Liver (tissue), 9 donors: ENCODE measurements around the gene CMPK1. TPM values are rescaled to one million over a fixed set of nuclear protein-coding genes. Genes with fewer than 3 reads are reported as not detected.

Experiments used
- DNase-seq: peaks from one replicate; pipeline ENCODE4 v3.0.0-alpha.2; 2017; ENCODE audit warnings: low spot score
- H3K27ac ChIP-seq, 2 donors: one replicate each; pipeline ENCODE4 v1.7.0; 2013; ENCODE audit warnings: inconsistent platforms in 2 of 2, low read length in 2 of 2, control low read depth in 1 of 2, low read depth in 1 of 2, mild to moderate bottlenecking in 1 of 2
- H3K27me3 ChIP-seq, 4 donors: one replicate each; pipeline versions ENCODE4 v1.6.1 to v1.7.0; 2013; ENCODE audit warnings: low read length in 3 of 4, inconsistent platforms in 1 of 4, mild to moderate bottlenecking in 1 of 4, moderate library complexity in 1 of 4; ENCODE audit not compliant: control insufficient read depth in 4 of 4, insufficient read depth in 4 of 4
- H3K36me3 ChIP-seq, 4 donors: one replicate each; pipeline versions ENCODE4 v1.6.1 to v1.7.0; 2013; ENCODE audit warnings: low read length in 3 of 4, mild to moderate bottlenecking in 3 of 4, low read depth in 1 of 4, moderate library complexity in 1 of 4; ENCODE audit not compliant: control insufficient read depth in 4 of 4, insufficient read depth in 3 of 4
- H3K4me1 ChIP-seq, 4 donors: one replicate each; pipeline versions ENCODE4 v1.6.1 to v1.7.0; 2013; ENCODE audit warnings: low read length in 3 of 4, mild to moderate bottlenecking in 3 of 4, moderate library complexity in 1 of 4; ENCODE audit not compliant: control insufficient read depth in 4 of 4, insufficient read depth in 4 of 4
- H3K4me3 ChIP-seq, 3 donors: one replicate each; pipeline versions ENCODE4 v1.6.1 to v1.7.0; 2013; ENCODE audit warnings: low read length in 3 of 3, control low read depth in 1 of 3, low read depth in 1 of 3, mild to moderate bottlenecking in 1 of 3
- H3K9ac ChIP-seq, 2 donors: one replicate each; pipeline ENCODE4 v1.7.0; 2013; ENCODE audit warnings: low read length in 2 of 2, mild to moderate bottlenecking in 2 of 2, moderate library complexity in 2 of 2, control low read depth in 1 of 2, low read depth in 1 of 2
- H3K9me3 ChIP-seq, 4 donors: one replicate each; pipeline versions ENCODE4 v1.6.1 to v1.7.0; 2013; ENCODE audit warnings: low read length in 3 of 4; ENCODE audit not compliant: control insufficient read depth in 4 of 4
- ATF3 ChIP-seq: IDR thresholded peaks from 2 replicates; pipeline ENCODE4 v1.6.1; 2016; ENCODE audit warnings: antibody characterized with exemption
- CTCF ChIP-seq: fragments of 150-350 bp; IDR thresholded peaks from 2 replicates; pipeline ENCODE4 v1.5.1; 2017; ENCODE audit warnings: improper control_type of control experiment, low read depth, low read length; ENCODE audit not compliant: missing input control
- EGR1 ChIP-seq, 2 donors: IDR thresholded peaks; 2 replicates each; pipeline ENCODE4 v1.6.1; 2016 to 2018; ENCODE audit warnings: antibody characterized with exemption in 2 of 2, low read depth in 2 of 2
- FOXA1 ChIP-seq: IDR thresholded peaks from 2 replicates; pipeline ENCODE4 v1.6.1; 2016; ENCODE audit warnings: antibody characterized with exemption
- FOXA2 ChIP-seq: IDR thresholded peaks from 2 replicates; pipeline ENCODE4 v1.6.1; 2016; ENCODE audit warnings: antibody characterized with exemption
- GABPA ChIP-seq, 2 donors: IDR thresholded peaks in 1 of 2; conservative IDR thresholded peaks in 1 of 2; 2 replicates each; pipeline ENCODE4 v1.6.1; 2016; ENCODE audit warnings: antibody characterized with exemption in 2 of 2, mild to moderate bottlenecking in 1 of 2, moderate library complexity in 1 of 2
- HNF4A ChIP-seq, 2 donors: conservative IDR thresholded peaks; 2 replicates each; pipeline ENCODE4 v1.6.1; 2016; ENCODE audit warnings: antibody characterized with exemption in 2 of 2, mild to moderate bottlenecking in 2 of 2
- HNF4G ChIP-seq: IDR thresholded peaks from 2 replicates; pipeline ENCODE4 v1.6.1; 2016; ENCODE audit warnings: antibody characterized with exemption
- JUND ChIP-seq, 2 donors: IDR thresholded peaks; 2 replicates each; pipeline ENCODE4 v1.6.1; 2016; ENCODE audit warnings: antibody characterized with exemption in 2 of 2
- MAX ChIP-seq: IDR thresholded peaks from 2 replicates; pipeline ENCODE4 v1.6.1; 2016; ENCODE audit warnings: antibody characterized with exemption
- NR2F2 ChIP-seq: IDR thresholded peaks from 2 replicates; pipeline ENCODE4 v1.6.1; 2016; ENCODE audit warnings: antibody characterized with exemption
- RAD21 ChIP-seq, 2 donors: IDR thresholded peaks; 2 replicates each; pipeline ENCODE4 v1.6.1; 2016; ENCODE audit warnings: antibody characterized with exemption in 2 of 2, mild to moderate bottlenecking in 2 of 2
- REST ChIP-seq: IDR thresholded peaks from 2 replicates; pipeline ENCODE4 v1.6.1; 2016; ENCODE audit warnings: antibody characterized with exemption, mild to moderate bottlenecking
- RXRA ChIP-seq, 2 donors: IDR thresholded peaks; 2 replicates each; pipeline ENCODE4 v1.6.1; 2017 to 2018; ENCODE audit warnings: antibody characterized with exemption in 2 of 2, mild to moderate bottlenecking in 1 of 2
- SP1 ChIP-seq: IDR thresholded peaks from 2 replicates; pipeline ENCODE4 v1.6.1; 2018; ENCODE audit warnings: antibody characterized with exemption, mild to moderate bottlenecking
- TAF1 ChIP-seq: conservative IDR thresholded peaks from 2 replicates; pipeline ENCODE4 v1.6.1; 2016; ENCODE audit warnings: antibody characterized with exemption, mild to moderate bottlenecking
- YY1 ChIP-seq: IDR thresholded peaks from 2 replicates; pipeline ENCODE4 v1.6.1; 2016; ENCODE audit warnings: antibody characterized with exemption, mild to moderate bottlenecking
- ZBTB33 ChIP-seq: IDR thresholded peaks from 2 replicates; pipeline ENCODE4 v1.6.1; 2016; ENCODE audit warnings: antibody characterized with exemption
- WGBS: extraction: QIAGEN DNeasy Blood & Tissue Kit; methylation state at CpG from one replicate; pipeline ENCODE4 v1.1.7; 2013; 5-methylcytosine and 5-hydroxymethylcytosine counted together
- polyA plus RNA-seq, 2 donors: library from polyadenylated mRNA; stranded (reverse) in 1 of 2; unstranded in 1 of 2; fragments of 200-250 nt in 1 of 2; fragments of >200 nt in 1 of 2; fragmentation: Nextera tagmentation in 1 of 2; extraction: Ambion mirVana in 1 of 2; gene quantifications; one replicate each; pipeline versions ENCODE4 v1.2.1 to v1.2.3, GENCODE V29; 2013 to 2015
- total RNA-seq, 2 donors: library from RNA; depleted of rRNA; stranded (reverse); fragments of >200 nt; gene quantifications; one replicate each; pipeline ENCODE4 v1.2.3, GENCODE V29; 2014
- donor health status: healthy.
- donor health status: healthy.
- donor health status: healthy.
- donor health status: healthy.
- donor health status: healthy.

The CMPK1 gene
- total and polyA plus RNA-seq, 4 donors: 66.8 to 146 (median 87.0) TPM

- H3K4me3 ChIP-seq: no peak overlapping the region
- no peak overlapping the region for H3K9ac ChIP-seq
- no peaks in the 10 kb centered on the region for H3K4me1 ChIP-seq
- no peak overlapping the region for H3K27ac ChIP-seq
- no peak for DNase-seq
- no peaks in the 10 kb centered on the region for H3K36me3 ChIP-seq
- 91% methylated on average over 4 of the region's 4 CpGs for WGBS
- no peak for TF ChIP-seq MAX
- no peak for TF ChIP-seq ATF3
- no peak for TF ChIP-seq CTCF
- TF ChIP-seq HNF4G: no peak
- TF ChIP-seq FOXA2: no peak
- TF ChIP-seq TAF1: no peak
- no peak for TF ChIP-seq FOXA1
- TF ChIP-seq YY1: no peak
- TF ChIP-seq SP1: no peak
- no peak for TF ChIP-seq ZBTB33
- TF ChIP-seq REST: no peak
- no peak for TF ChIP-seq RAD21 (IDR thresholded peaks at IDR 0.05)
- no peak for TF ChIP-seq JUND (IDR thresholded peaks at IDR 0.05)
- TF ChIP-seq EGR1 (IDR thresholded peaks at IDR 0.05; ENCODE audit: low read depth in 2 of 2): no peak
- no peak for TF ChIP-seq GABPA (IDR thresholded peaks at IDR 0.05 in 1 of 2, conservative IDR thresholded peaks at IDR 0.05 in 1 of 2)
- no peak for TF ChIP-seq HNF4A (conservative IDR thresholded peaks at IDR 0.05)
- no peak for TF ChIP-seq NR2F2
- no peak for TF ChIP-seq RXRA (IDR thresholded peaks at IDR 0.05)
- H3K27me3 ChIP-seq: no peaks in the 10 kb centered on the region
- no peaks in the 10 kb centered on the region for H3K9me3 ChIP-seq
These were observed 65.7 kb downstream of the CMPK1 start for GRCh38 chr1:47399138-47399845.
